HG03521 (cell line): ENCODE data around the gene FMO4.
"Not testable (repeated sequence)": the region's sequence is repeated elsewhere in the genome, so short reads cannot be mapped to it uniquely, and the experiment has no call there.

Experiments used
- ATAC-seq: cut with Tn5 transposase; IDR thresholded peaks from one replicate; pipeline ENCODE4 v1.9.1; 2021; ENCODE audit warnings: mild to moderate bottlenecking, moderate library complexity; ENCODE audit not compliant: unreplicated experiment

FMO4 gene

DNA sequence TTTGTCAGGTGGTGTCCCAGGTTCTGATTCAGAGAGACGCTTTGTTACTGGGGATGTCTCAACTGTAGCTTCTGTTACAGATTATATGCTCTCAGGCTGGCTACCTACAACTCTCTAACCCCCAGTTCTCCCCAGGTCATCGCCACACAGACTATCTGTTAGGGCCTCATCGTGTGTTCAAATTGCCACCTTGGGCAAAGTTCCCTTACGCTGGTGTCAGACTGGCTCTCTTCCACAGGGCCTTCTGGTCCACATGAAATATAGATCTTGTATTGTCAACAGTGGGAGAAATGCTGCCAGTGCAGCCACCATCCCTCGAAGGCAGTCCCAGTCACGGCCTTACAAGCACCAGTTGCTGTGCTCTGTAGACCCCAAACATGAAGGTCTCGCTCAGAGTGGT lies 15.3 kb downstream of the FMO4 start:
- no peak for ATAC-seq

DNA sequence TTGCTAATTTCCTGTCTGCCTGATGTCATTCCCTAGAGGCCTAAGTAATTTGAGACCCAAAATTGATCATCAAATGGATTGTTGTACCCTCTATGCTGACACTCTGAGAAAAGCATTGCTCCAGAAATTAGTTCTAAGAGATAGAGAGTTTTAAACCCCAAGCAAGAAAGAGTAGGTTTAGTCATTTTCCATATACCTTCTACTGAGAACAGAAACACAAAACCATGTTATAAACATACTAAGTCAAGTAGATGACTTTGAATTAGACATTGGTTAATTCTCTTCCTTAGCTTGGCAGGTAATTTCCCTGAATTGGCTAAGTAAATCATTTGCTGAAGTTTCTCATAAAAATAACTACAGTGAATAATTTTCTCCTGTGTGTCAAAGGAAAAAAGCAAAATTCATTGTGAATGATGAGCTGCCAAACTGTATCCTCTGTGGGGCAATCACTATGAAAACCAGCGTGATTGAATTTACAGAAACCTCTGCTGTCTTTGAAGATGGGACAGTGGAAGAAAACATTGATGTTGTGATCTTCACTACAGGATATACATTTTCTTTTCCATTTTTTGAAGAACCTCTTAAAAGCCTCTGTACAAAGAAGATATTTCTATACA lies 20.1 kb downstream of the FMO4 start:
- ATAC-seq, result no peak

DNA sequence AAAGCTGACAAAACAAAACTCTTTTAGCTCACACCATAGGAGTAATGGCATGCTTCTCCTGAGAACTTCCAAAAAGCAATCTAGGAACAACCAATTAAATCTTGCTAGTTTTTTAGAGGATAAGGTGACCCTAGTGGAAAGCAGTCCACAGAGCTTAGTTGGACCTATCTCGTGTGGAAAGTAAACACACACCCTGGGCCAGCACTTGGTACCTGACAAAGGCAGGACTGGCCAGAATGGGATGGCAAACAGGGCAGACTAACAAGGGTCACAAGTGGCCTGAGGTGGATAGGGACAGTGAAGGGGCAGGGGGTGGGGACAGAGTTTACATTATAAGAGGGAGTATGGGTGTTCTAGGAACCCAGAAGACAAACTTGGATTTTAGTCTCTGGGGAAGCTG lies 22.0 kb downstream of the FMO4 start:
- no peak for ATAC-seq

GRCh38 chr1:171339345-171339744 lies 25.4 kb downstream of the FMO4 start:
- ATAC-seq, result not testable (repeated sequence)

DNA sequence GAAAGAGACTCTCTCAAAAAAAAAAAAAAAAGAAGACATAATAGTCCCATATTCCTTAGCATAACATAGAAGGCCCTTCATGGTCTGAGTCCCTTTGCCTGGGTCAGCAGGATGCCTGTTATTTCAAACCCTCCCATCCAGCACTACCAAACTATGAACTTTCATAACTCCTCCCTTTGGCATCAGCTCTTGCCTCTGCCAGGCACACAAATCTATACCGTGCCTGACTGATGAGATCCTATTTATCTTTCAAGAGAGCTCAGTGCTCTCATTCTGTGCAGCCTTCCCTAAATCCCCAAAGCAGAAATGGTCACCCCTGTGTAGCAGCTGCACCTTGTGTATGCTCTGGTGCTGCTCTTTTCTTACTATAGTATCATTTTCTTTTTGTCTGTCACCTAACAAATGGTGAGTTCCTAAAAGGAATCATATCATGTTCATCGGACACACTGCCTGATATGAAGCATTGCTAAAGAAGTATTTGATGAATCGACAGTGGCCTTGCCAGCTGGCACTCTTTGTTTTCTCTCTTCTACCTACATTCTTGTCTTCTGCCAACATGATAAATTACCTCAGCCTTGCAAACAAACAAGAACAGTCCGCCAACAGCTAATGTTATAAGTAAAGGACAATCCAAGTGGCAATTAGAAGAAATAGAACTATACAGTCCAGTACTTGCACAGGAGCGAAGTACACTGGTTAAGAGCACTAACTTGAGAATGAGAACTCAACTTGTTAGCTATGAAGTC lies 29.9 kb downstream of the FMO4 start:
- no peak for ATAC-seq

- ATAC-seq, result no peak
These were observed 30.5 kb downstream of the FMO4 start for GRCh38 chr1:171344473-171344820.

GRCh38 chr1:171345536-171345935 lies 31.6 kb downstream of the FMO4 start:
- ATAC-seq, result no peak

- ATAC-seq, result no peak
These were observed 32.9 kb downstream of the FMO4 start for GRCh38 chr1:171346881-171347280.

DNA sequence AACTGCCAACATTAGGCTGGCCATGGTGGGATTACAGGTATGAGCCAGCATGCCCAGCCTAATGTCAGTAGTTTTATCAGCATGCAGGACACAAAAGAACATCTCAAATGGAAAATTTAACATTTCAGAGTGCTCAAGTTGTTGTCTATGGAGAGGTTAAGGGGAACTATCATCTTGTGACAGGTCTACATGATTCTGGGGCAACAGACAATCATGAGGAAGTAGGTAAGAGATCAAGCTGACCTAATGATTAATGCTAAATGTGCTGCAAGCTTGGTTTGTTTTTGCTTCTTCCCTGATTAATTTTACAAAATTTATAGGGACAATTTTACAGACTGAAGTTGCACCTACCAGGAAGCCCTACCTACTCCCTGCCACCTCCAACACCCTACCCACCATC lies 36.6 kb downstream of the FMO4 start:
- ATAC-seq, result no peak

DNA sequence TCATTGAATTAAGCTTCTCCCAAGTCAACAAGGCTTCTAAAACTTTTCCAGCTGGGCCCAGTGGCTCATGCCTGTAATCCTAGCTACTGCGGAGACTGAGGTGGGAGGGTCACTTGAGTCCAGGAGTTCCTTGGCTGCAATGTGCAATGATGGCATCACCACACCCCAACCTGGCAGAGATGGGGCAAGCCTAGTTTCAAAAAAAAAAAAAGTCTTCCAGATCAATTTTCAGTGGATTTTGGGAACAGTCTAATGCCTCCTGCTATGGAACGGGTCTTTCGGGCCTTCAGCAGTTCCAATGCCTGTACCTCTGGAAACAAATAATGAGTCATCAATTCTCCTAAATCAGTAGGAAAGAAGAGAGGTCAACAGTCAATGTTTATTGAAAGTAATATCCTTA lies 38.0 kb downstream of the FMO4 start:
- ATAC-seq, result no peak

- no peak for ATAC-seq
These were observed 38.6 kb downstream of the FMO4 start for GRCh38 chr1:171352554-171352953.

DNA sequence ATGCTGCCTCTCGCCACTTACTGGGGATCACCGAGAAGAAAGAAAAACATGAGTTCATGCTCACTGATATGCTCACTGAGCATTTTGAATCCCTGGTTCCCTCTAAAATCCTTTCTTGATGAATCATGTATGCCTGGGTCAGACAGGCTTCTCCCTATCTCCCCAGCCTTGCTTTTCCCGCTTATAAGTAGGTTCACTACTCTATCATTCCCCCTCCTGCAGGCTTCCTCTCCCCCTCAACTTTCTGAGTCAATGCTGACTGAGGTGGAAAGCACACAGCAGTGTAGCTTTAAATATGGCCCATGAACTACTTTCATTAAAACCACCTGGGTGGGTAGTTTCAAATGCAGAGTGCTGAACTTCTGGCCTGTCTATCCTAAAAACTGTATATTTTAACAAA lies 41.7 kb downstream of the FMO4 start:
- ATAC-seq, result no peak

DNA sequence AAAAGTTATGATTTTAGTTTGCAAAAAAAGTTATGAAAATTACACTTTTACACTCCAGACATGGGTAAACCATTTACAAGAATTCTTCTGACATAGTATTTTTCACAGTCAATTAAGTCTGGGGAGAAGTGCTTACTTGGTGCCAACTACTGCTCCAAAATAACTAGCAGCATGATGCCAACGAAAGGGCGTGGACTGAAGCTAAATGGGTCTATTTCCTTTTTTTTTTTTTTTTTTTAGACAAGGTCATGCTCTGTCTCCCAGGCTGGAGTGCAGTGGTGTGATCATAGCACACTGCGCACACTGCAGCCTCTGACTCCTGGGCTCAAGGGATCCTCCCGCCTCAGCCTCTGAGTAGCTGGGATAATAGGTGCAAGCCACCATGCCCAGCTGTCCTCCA lies 43.2 kb downstream of the FMO4 start:
- ATAC-seq, result no peak

DNA sequence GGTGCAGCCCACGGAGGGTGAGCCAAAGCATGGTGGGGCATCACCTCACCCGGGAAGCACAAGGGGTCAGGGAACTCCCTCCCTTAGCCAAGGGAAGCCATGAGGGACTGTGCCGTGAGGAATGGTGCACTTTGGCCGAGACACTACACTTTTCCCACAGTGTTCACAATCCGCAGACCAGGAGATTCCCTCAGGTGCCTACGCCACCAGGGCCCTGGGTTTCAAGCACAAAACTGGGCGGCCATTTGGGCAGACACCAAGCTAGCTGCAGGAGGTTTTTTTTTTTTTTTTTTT lies 45.3 kb downstream of the FMO4 start:
- ATAC-seq, result not testable (repeated sequence)

- not testable (repeated sequence) for ATAC-seq
These were observed 45.9 kb downstream of the FMO4 start for GRCh38 chr1:171359731-171360527.

DNA sequence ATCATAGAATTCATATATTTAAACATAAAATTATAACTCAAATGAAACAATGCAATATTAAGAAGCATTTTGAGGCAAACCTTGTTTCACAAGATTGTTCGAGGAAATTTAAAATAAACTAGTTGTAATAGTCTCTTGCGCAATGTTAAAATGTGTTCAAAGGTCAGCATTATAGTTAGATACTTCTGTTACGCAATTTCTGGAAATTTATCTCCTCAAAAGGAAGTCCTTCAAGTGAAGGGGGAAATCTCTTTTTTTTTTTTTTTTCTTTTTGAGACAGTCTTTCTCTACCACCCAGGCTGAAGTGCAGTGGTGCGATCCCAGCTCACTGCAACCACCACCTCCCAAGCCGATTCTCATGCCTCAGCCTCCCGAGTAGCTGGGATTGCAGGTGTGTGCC lies 52.1 kb downstream of the FMO4 start:
- ATAC-seq, result no peak

DNA sequence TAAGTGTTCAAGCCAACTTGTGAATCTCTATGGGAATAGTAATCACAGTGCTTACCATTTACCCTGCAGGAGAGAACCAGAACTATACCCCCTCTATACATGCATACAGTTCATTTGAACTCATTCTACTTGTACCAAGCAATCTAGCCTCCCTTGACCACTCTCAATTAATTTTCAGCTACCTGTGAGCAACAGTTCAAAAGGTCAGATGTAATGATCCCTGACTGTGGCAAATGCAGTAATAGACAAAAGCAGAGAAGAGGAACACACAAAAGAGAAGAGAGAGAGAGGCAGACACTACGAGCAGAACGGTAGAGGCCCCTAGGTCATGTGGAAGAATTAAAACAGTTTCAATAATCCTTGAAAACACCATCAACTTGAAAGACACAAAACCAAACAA lies 52.8 kb downstream of the FMO4 start:
- no peak for ATAC-seq

GRCh38 chr1:171367436-171367835 lies 53.5 kb downstream of the FMO4 start:
- ATAC-seq, result no peak

DNA sequence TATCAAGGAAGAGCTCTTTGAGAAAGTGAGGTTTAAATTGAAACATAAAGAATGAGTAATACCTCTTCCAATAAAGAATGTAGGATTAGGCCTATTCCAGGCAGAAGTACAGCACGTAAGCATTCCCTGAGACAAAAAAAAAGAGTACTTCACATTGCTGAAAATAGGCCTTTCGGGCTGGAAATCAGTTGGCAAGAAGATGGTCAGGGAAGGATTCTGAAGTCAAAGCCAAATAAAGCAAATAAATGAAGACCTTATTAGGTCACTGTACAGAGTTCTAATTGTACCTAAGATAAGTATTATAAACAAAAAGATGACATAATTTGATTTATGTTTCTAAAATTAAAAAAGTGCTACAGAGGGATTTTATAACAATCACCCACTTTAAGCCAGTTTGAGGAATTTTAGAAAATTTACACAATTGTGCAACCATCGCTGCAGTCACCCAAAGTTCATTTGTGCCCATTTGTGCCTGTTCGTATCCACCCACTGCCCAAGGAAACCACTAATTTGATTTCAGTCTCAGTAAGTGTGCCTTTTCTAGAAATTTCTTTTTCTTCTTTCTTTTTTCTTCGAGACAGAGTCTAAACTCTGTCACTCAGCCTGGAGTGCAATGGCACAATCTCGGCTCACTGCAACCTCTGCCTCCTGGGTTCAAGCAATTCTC lies 58.6 kb downstream of the FMO4 start:
- no peak for ATAC-seq

DNA sequence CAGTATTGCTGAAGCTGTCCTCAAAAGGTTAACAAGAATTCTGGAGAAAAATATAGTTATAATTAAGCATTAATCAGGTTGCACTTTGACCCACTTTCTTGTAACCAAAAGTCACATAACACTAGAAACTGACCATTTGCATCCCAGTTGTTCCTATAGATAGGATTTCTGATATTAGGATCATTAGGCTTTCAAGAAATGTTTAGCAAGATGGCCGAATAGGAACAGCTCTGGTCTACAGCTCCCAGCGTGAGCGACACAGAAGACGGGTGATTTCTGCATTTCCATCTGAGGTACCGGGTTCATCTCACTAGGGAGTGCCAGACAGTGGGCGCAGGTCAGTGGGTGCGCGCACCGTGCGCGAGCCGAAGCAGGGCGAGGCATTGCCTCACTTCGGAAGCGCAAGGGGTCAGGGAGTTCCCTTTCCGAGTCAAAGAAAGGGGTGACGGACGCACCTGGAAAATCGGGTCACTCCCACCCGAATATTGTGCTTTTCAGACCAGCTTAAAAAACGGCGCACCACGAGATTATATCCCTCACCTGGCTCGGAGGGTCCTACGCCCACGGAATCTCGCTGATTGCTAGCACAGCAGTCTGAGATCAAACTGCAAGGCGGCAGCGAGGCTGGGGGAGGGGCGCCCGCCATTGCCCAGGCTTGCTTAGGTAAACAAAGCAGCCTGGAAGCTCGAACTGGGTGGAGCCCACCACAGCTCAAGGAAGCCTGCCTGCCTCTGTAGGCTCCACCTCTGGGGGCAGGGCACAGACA lies 59.6 kb downstream of the FMO4 start:
- ATAC-seq, result not testable (repeated sequence)

DNA sequence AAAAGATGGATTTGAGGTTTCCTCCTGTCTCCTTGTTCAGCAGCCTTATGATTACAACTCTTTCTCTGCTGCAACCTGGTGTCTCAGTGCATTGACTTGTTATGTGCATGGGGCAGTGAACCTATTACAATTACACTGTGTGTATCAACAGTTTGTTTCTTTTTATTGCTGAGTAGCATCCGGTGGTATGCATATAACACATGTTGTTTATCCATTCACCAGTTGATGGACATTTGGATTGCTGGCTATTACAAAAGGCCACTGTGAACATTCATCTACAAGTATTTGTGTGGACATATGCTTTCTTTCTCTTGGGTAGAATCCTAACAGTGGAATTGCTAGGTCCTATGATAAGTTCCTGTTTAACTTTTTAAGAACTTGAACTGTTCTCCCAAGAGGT lies 65.9 kb downstream of the FMO4 start:
- no peak for ATAC-seq
